Measurements from ENCODE around the gene SCO2. TPM values are rescaled to one million over a fixed set of nuclear protein-coding genes. Genes with fewer than 3 reads are reported as not detected.
A peak's percentile ranks its signal among the peaks of the same experiment; 100 is the strongest.

The SCO2 gene
- total and polyA plus RNA-seq, 2 of the 13 experiments (the other 11 are each of a cell fraction or from before 2014, with no cell fraction given): 0.32 to 3.7 TPM

GRCh38 chr22:50485221-50486131, 39.9 kb downstream of the SCO2 start (continued):
- TF ChIP-seq DZIP1 (CRISPR knock-in tag; IDR thresholded peaks at IDR 0.05) (no peak), ZNF234 (CRISPR knock-in tag; conservative IDR thresholded peaks at IDR 0.05) (no peak; the same call in 1 of the 2 replicates), U2AF2 (IDR thresholded peaks at IDR 0.05; ENCODE audit: low read depth, low read length) (no peak), SNAPC2 (CRISPR knock-in tag; IDR thresholded peaks at IDR 0.05) (peak; percentile 73; the same call in 1 of the 2 replicates), ZNF672 (CRISPR knock-in tag; IDR thresholded peaks at IDR 0.05) (no peak), TFDP2 (CRISPR knock-in tag; IDR thresholded peaks at IDR 0.05) (no peak), NCOA5 (CRISPR knock-in tag; IDR thresholded peaks at IDR 0.05) (no peak), DDIT3 (CRISPR knock-in tag; IDR thresholded peaks at IDR 0.05) (no peak), ZNF253 (CRISPR knock-in tag; IDR thresholded peaks at IDR 0.05; ENCODE audit: borderline replicate concordance) (no peak), HINFP (CRISPR knock-in tag; IDR thresholded peaks at IDR 0.05; ENCODE audit: low read depth) (0 out of 2 replicates have a peak, but pooled peaks have one; percentile 24), SOX6 (IDR thresholded peaks at IDR 0.05) (no peak), SOX6 (CRISPR knock-in tag; IDR thresholded peaks at IDR 0.05) (peak; percentile 39; the same call in 1 of the 2 replicates), MED8 (CRISPR knock-in tag; IDR thresholded peaks at IDR 0.05; ENCODE audit: insufficient replicate concordance) (no peak), ZNF235 (CRISPR knock-in tag; IDR thresholded peaks at IDR 0.05; ENCODE audit: borderline replicate concordance) (no peak), ARHGAP35 (CRISPR knock-in tag; IDR thresholded peaks at IDR 0.05; ENCODE audit: borderline replicate concordance) (no peak), CC2D1A (CRISPR knock-in tag; IDR thresholded peaks at IDR 0.05) (no peak), DR1 (CRISPR knock-in tag; IDR thresholded peaks at IDR 0.05) (no peak)
- TF ChIP-seq, protein P1, sequence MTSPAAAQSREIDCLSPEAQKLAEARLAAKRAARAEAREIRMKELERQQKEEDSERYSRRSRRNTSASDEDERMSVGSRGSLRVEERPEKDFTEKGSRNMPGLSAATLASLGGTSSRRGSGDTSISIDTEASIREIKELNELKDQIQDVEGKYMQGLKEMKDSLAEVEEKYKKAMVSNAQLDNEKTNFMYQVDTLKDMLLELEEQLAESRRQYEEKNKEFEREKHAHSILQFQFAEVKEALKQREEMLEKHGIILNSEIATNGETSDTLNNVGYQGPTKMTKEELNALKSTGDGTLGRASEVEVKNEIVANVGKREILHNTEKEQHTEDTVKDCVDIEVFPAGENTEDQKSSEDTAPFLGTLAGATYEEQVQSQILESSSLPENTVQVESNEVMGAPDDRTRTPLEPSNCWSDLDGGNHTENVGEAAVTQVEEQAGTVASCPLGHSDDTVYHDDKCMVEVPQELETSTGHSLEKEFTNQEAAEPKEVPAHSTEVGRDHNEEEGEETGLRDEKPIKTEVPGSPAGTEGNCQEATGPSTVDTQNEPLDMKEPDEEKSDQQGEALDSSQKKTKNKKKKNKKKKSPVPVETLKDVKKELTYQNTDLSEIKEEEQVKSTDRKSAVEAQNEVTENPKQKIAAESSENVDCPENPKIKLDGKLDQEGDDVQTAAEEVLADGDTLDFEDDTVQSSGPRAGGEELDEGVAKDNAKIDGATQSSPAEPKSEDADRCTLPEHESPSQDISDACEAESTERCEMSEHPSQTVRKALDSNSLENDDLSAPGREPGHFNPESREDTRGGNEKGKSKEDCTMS (CRISPR knock-in tag; conservative IDR thresholded peaks at IDR 0.05): no peak
- TF ChIP-seq, protein P2, sequence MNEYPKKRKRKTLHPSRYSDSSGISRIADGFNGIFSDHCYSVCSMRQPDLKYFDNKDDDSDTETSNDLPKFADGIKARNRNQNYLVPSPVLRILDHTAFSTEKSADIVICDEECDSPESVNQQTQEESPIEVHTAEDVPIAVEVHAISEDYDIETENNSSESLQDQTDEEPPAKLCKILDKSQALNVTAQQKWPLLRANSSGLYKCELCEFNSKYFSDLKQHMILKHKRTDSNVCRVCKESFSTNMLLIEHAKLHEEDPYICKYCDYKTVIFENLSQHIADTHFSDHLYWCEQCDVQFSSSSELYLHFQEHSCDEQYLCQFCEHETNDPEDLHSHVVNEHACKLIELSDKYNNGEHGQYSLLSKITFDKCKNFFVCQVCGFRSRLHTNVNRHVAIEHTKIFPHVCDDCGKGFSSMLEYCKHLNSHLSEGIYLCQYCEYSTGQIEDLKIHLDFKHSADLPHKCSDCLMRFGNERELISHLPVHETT (CRISPR knock-in tag; conservative IDR thresholded peaks at IDR 0.05): no peak; the same call in 1 of the 2 replicates

All from HepG2 (cell line).